Upper lobe of left lung (tissue), 4 donors: ENCODE measurements around the gene ANAPC16.
"Not testable (repeated sequence)": the region's sequence is repeated elsewhere in the genome, so short reads cannot be mapped to it uniquely, and the experiment has no call there.

ENCODE experiments used
- EP300 ChIP-seq, 4 donors: sonication (generic); formaldehyde crosslinking; IDR thresholded peaks; one replicate each; pipeline ENCODE4 v1.5.1; 2017; ENCODE audit warnings: antibody characterized with exemption in 4 of 4, control low read depth in 2 of 4
- POLR2A ChIP-seq, 4 donors: fragments of 450-650 bp; IDR thresholded peaks; one replicate each; pipeline ENCODE4 v1.5.1; 2016 to 2017; ENCODE audit warnings: antibody characterized with exemption in 4 of 4, mild to moderate bottlenecking in 2 of 4
- POLR2AphosphoS5 ChIP-seq, 2 donors: sonication (generic); formaldehyde crosslinking; IDR thresholded peaks; one replicate each; pipeline ENCODE4 v1.5.1; 2017; ENCODE audit warnings: antibody characterized with exemption in 2 of 2
- TF ChIP-seq, protein P1 (sequence below), 6 experiments: fragments of 450-650 bp in 4 of 6; fragments of 200-600 bp in 2 of 6; sonication (generic) in 2 of 6; IDR thresholded peaks; one replicate each; pipeline ENCODE4 v1.5.1; 2016 to 2019; ENCODE audit warnings: antibody characterized with exemption in 6 of 6

GRCh38 chr10:72268475-72269200 is 52.8 kb downstream of the ANAPC16 start:
- not testable (repeated sequence) for TF ChIP-seq POLR2A, POLR2AphosphoS5, EP300 (IDR thresholded peaks at IDR 0.05)
- TF ChIP-seq, protein P1, sequence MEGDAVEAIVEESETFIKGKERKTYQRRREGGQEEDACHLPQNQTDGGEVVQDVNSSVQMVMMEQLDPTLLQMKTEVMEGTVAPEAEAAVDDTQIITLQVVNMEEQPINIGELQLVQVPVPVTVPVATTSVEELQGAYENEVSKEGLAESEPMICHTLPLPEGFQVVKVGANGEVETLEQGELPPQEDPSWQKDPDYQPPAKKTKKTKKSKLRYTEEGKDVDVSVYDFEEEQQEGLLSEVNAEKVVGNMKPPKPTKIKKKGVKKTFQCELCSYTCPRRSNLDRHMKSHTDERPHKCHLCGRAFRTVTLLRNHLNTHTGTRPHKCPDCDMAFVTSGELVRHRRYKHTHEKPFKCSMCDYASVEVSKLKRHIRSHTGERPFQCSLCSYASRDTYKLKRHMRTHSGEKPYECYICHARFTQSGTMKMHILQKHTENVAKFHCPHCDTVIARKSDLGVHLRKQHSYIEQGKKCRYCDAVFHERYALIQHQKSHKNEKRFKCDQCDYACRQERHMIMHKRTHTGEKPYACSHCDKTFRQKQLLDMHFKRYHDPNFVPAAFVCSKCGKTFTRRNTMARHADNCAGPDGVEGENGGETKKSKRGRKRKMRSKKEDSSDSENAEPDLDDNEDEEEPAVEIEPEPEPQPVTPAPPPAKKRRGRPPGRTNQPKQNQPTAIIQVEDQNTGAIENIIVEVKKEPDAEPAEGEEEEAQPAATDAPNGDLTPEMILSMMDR (IDR thresholded peaks at IDR 0.05), result not testable (repeated sequence)
